DMS 273 (cell line): Measurements from ENCODE around the gene JAKMIP1.

ENCODE experiments used
- DNase-seq: peaks from one replicate; lab custom pipeline; 2025; ENCODE audit not compliant: unreplicated experiment; lab: John Stamatoyannopoulos, UW

The JAKMIP1 gene

GRCh38 chr4:6204871-6205566 lies 4.7 kb upstream of the JAKMIP1 start:
- DNase-seq, result no peak

- DNase-seq, result no peak
These were observed 3.7 kb upstream of the JAKMIP1 start for GRCh38 chr4:6204098-6204497.

GRCh38 chr4:6201580-6202091 lies 1.3 kb upstream of the JAKMIP1 start:
- DNase-seq, result no peak

- DNase-seq, result peak; percentile 31
These were observed 593 bp upstream of the JAKMIP1 start for GRCh38 chr4:6200922-6201362.

- DNase-seq, result peak; percentile 48
These were observed 877 bp downstream of the JAKMIP1 start for GRCh38 chr4:6199422-6199921.

- peak; percentile 59 for DNase-seq
These were observed 1.5 kb downstream of the JAKMIP1 start for GRCh38 chr4:6198768-6199421.

GRCh38 chr4:6198278-6198677 lies 2.1 kb downstream of the JAKMIP1 start:
- no peak for DNase-seq

- DNase-seq, result no peak
These were observed 2.7 kb downstream of the JAKMIP1 start for GRCh38 chr4:6197433-6198174.

GRCh38 chr4:6196871-6197270 lies 3.5 kb downstream of the JAKMIP1 start:
- no peak for DNase-seq

GRCh38 chr4:6196324-6196723 lies 4.0 kb downstream of the JAKMIP1 start:
- DNase-seq, result no peak

GRCh38 chr4:6195602-6196319 lies 4.6 kb downstream of the JAKMIP1 start:
- peak; percentile 79 for DNase-seq

GRCh38 chr4:6194458-6195195 lies 5.7 kb downstream of the JAKMIP1 start:
- no peak for DNase-seq

GRCh38 chr4:6193399-6193798 lies 7.0 kb downstream of the JAKMIP1 start:
- no peak for DNase-seq

- DNase-seq, result no peak
These were observed 8.1 kb downstream of the JAKMIP1 start for GRCh38 chr4:6192245-6192644.

GRCh38 chr4:6191448-6192130 lies 8.8 kb downstream of the JAKMIP1 start:
- no peak for DNase-seq

- DNase-seq, result no peak
These were observed 9.9 kb downstream of the JAKMIP1 start for GRCh38 chr4:6190486-6190885.

- DNase-seq, result no peak
These were observed 10.8 kb downstream of the JAKMIP1 start for GRCh38 chr4:6189511-6189910.

- no peak for DNase-seq
These were observed 11.6 kb downstream of the JAKMIP1 start for GRCh38 chr4:6188687-6189305.

GRCh38 chr4:6184169-6184568 lies 16.2 kb downstream of the JAKMIP1 start:
- DNase-seq, result no peak
